Activated T-helper 9 cell treated with anti-CD3 and anti-CD28 coated beads, Interleukin-2, amount 50 U/mL, for 16 hours (primary cell): ENCODE measurements around the gene LHFPL6.

ENCODE experiments used
- DNase-seq: peaks from one replicate; pipeline ENCODE4 v3.0.0-alpha.2; 2020; ENCODE audit warnings: low read depth

Gene LHFPL6

DNA sequence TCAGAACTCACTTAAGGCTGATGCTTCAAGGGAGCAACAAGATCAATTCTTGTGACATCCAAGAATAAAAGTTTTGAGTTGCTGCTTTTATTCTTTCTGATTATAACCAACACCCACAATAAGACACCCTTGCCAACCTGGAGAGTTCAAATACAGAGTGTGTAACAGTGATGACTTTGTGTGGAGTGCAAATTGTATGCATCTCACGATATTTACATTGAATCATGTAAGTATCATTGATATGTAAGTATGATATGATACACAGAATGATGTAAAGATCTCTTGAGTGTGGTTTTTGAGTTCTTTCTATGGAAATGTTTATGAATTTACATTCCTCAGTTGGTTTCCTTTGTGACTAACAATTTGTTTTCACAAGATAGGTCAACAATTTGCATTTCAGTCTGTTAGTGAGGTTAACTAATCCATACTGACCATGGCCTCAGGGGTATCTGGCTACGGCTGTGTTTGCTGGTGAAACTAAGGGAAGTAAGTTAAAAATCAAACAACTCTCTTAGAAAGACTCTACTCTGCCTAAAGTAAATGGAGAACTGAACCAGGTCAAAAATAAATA lies 12.4 kb downstream of the LHFPL6 start:
- no peak for DNase-seq

DNA sequence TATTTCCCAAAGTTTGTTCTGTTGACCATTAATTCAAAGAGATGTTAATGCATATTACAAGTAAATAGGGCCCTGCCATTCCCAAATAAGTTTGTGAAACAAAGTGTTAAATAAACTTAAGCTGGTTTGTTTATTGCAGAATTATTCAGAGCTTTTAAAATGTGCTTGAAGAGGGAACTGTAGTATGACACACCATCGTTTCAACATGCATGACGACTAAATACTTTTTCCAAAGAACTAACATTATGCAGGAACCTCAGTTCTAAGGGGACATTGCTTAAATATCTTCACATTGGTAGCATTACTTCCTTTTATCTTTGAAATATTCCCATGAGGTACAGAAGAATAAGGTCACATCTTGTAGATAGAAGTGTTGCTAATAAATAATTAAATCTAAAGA lies 14.6 kb downstream of the LHFPL6 start:
- DNase-seq, result no peak

DNA sequence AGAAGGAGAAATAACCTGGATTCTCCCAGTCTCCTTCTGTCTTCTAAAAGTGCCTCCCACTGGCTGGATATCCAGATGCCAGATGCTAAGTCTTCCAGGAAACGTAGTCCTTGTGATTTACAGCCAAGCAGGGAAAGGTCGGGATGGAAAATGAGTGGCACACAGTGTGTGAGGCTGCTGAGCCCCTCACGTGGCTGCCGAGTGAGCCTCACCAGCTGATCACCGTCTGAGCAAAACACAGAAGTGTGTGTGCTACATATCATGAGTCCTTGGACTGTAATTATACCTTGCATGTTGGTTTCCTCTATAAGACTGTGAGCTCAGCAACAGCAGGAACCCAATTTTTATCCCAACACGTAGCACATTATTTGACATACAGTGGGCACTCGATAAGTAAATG lies 15.1 kb downstream of the LHFPL6 start:
- no peak for DNase-seq

DNA sequence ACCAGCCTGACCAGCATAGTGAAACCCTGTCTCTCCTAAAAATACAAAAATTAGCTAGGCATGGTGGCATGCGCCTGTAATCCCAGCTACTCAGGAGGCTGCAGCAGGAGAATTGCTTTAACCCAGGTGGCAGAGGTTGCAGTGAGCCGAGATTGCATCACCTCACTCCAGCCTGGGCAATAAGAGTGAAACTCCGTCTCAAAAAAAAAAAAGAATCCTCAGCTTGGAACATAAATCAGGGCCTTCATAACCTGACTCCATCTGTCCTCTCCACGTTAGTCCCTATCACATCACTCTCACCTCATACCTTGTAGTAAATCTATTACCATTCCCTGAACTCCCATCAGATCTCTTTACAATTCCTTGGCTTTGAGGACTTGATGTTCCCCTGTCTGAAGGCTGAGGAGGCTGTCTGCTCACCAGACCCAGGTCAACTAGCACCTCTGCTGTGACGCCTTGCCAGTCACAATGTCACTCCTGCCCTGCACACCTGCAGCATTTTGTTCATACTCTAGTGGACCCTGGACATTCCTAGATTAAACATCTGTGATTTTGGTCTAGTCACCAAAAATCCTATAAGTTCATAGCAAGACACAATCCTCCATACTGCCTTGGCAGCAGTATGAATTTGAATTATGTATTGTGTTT lies 15.9 kb downstream of the LHFPL6 start:
- no peak for DNase-seq

DNA sequence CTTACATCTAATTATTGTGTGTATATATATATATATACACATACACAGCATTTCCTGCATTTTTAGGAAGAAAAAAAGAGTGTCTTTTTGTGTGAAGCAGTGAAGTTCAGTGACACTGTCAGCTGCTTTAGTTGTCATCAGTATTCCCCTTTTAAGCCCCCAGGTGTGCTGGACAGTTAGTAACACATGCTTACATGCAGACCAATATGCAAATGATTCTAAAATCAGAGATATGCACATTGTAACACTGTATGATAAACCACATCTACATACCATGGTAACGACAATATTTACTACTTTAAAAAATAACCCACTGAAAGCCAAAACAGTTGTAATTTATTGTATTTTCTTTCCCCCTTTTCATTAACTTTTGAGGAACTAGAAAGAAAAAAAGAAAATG lies 16.8 kb downstream of the LHFPL6 start:
- no peak for DNase-seq

DNA sequence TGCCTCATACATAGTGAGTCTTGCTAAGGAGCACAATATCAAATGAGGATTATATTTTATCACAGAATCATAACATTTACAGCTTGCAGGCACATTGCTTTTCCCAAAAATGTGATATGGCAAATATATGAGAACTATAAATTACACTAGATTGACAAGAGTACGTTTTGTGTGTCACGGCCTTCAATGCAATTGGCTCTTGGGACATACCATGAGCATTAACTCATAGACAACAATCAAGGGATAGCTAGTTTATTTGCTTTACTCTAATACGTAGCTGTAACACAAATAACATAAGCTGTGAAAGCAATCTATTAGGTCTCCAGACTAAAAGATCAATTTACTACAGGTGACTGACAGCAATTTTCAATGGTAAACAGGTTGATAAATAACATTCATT lies 17.8 kb downstream of the LHFPL6 start:
- DNase-seq, result no peak

DNA sequence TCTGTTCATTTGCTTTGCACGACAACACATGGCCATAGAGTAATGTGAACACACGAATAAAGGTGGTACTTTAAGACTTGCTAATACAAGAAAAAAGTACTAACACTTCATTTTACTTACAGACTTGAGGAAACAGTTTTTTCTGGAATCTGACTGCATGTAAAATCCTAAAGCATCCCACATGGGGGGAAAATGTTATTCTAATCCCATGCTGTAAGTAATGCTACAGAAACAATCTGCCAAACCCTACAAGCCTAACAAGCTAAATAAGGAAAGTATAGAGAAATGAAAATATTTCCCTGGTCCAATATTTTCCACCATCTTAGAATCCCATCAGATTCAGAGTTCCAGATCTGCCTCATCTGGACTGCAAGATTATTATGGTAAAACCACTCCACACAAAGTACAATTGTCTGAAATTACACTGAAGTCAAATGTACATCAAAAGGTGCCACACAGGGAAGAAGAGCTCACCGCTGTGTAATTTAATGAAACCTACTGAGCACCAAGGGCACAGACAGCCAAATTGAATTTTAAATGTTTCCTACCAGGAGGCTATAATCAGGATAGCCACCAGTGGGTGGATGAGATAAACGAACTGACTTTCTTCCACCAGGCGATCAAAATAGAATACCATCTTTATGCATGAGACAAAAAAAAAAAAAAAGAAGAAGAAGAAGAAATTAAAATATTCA lies 22.0 kb downstream of the LHFPL6 start:
- no peak for DNase-seq

DNA sequence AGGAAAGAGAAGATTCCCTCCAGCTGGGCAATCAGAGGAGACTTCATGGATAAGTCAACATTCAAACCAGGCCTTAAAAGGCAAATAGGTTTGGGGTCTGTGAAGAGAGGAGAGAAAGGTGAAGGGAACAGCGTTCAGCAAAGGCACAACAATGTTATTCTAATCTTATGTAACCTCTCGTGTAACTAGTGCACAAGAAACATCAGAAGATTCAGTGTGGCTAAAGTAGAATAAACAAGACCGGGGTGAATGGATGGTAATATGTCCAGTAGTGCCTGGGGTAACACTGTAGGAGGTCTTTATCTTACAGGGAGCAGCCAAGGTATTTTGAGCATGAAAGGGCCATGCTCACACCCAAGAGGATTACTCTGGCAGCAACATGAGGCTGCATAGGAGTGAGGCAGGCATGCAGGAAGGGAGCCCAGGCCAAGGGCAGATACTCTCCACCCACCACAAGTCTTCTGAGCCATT lies 24.1 kb downstream of the LHFPL6 start:
- no peak for DNase-seq

DNA sequence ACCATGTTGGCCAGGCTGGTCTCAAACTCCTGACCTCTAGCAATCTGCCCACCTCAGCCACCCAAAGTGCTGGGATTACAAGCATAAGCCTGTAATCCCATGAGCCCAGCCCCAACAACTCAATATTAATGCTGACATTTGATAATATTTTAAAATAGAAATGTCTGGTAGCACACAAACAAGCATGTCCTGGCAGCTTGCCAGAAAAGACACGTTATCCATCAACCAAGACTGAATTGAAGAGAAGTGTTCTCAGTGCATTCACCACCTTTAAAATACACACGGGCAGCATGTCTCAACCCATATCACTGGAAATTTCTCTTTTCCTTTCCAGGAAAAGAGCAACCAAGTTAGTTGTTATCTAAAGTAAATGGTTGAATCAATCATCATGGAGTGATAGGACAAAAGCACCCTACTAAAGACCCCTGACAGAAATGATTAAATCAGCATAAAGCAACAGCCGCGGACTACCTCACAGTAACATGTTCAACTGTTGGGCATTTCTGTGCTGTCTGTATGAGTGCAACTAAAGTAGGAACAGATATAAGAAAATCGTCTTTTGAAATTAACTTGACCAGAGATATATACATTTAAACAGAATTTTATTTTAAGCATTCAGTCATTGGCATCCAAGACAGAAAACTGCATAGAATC lies 25.0 kb downstream of the LHFPL6 start:
- no peak for DNase-seq

DNA sequence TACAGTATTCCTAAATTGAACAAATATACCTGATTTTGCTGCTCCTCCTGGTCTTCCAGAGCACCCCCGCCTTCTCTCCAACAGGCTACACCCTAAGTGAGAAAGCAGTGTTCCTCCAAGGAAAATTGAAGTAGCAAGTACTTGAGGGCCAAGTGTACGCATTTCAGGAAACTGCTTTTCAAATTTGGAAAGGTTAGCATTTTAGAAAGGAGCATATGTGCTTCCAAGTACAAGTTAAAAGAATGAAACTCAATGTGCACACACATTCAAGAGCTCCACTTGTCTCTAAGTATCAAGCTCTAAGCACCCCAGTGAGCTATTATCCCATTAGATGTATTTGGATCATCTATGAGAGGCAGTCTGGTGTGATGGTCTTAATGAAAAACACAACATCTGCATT lies 25.8 kb downstream of the LHFPL6 start:
- no peak for DNase-seq

DNA sequence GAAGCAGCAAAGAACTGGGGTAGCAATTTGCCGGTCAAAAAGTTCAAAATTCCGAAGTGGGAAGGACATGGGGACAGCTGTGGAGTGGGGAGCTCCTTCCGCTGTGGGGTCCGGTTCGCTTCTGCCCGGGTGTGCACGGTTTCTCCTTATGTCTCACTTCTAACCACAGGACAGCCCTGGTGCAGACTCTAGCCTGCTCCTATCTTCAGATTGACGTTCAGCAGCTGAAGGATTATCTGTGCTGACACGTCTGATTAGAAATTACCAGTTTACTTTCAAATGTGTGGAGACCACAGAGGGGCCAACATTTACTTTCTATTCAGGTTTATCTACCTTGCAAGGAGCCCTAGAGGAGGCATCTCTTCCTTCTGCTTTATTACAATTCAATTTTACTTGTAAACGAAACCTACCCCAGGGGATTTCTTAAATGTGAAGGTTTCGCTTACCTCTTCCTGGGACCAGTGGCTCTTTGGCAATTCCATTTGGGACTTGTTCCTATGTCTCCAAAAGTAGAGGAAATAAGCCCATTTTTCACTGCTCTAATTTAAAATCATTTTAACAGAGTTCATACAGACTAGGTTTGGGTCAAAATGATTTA lies 27.3 kb downstream of the LHFPL6 start:
- no peak for DNase-seq

DNA sequence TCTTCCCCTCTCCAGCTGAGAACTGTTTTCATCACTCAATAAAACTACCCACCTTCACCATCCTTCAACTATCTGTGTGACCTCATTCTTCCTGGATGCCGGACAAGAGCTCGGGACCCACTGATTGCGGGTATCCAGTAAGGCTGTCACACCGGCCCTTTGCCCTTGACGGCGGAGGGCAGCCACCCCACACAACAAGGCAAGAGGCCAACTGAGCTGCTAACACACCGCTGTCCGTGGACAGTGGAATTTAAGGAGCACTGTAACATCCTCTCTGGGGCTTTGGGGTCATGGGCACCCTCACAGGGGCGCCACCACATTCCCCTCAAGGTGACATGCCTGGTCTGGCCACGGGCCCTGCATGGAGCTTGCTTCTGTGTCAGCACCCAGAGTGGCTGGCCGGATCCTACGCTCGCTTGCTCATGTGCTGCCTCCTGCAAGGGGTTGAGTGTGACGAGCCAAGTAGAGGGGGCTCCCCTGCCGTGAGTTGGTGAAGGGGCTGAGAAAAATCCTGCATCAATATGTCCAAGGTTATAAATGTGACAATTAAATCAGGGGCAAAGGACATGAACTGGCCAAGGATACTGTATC lies 31.4 kb downstream of the LHFPL6 start:
- DNase-seq, result no peak

DNA sequence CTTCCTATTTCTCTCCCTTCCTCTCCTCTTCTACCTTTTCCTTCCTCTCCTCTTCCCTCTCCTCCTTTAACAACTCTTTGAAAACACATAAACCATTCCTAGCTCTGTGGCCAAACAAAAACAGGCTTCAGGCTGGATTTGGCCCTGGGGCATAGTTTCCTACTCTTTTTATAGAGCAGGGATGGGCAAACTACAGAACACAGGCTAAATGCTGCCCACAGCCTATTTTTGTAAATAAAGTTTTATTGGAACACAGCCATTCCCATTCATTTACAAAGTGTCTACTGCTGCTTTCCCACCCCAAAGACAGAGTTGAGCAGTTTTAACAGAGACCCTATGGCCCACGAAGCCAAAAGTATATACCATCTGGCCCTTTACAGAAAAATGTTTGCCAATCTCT lies 35.4 kb downstream of the LHFPL6 start:
- no peak for DNase-seq

DNA sequence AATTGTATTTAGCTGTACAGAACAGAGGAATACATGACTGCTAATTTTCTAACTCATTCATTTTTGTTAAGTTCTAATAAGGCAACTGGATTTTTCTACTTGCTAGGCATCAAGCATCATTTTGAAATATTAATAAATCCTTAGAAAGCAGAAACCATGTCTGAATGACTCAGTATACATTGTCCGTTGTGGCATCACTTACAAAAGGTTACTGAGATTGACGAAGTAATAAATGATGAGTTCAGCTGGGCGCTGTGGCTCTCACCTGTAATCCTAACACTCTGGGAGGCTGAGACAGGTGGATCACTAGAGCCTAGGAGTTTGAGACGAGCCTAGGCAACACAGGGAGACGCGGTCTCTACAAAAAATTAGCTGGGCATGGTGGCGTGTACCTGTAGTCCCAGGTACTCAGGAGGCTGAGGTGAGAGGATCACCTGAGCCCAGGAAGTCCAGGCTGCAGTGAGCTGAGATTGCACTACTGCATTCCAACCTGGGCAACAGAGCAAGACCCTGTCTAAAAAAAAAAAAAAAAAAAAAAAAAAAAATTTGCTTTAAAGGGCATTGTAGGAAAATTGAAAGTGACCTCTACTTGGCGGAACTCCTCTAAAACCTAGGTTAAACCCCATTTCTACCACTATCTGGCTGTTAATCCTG lies 36.6 kb downstream of the LHFPL6 start:
- no peak for DNase-seq

DNA sequence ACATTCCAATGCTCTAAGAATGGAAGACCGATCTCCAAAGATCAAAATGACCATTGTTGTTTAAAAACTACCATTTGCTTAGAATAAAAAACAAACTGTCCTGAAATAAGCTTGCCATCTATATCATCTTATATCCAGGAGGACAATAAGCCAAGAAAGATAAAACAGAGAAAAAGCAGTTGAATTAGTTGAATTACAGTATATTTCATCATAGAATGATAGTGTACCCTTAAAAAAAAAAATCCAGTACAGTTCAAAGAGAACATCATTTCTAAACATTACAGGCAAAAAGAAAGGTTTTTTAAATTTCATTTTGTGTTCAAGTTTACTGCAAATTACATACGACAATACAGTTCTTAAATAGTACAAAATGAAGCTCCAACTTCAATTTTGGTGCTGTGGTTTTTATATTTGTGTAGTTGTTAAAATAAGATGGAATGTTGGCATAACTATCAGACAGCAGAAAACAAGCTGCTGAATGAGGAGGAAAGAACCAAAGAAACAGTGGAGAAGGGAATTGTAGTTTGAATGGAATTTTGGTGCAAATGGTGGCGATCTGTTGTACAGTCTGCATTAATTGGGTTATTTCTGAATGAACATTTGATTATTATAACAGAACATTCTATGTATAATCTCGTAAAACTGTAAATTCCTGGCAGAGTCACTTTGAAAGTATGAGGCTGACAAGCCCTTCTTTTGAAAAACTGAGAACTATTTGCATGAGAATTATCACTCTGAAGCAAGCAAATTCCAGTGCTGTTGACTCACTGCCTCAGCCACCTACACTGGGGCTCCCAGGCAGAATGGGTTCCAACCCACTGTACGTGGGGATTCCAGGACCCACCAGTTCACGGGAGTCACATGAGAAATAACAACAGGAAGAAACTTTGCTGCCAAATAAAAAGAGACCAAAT lies 37.7 kb downstream of the LHFPL6 start:
- DNase-seq, result no peak

DNA sequence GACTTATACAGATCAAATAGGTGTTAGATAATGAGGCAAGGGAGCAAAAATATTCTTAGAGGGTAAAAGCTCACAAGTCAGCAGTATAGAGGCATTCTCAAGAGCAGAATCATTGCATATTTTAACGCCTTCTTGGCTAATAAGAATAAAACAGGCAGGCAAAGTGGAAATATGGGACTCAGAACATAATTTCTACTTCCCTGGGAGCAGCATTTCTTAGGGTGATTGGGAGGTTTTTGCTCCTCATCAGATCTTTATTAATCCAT lies 39.6 kb downstream of the LHFPL6 start:
- no peak for DNase-seq

DNA sequence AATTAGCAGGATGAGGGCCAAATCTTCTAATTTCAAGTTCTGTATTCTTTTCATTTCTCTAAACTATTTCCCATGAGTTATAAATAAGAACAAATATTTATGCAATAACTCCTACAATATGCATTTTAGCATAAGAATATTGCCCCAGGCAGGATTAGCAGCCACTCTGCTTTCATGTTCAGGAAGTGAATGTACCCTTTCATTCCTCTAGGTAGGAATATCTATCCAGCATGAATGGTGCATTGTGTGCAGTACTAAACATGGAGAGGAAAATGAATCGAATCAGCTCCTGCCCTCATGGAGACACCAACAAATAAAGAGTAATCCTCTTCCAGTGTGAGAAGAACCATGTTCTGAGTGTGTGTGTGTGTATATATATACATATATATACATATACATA lies 41.0 kb downstream of the LHFPL6 start:
- DNase-seq, result no peak

DNA sequence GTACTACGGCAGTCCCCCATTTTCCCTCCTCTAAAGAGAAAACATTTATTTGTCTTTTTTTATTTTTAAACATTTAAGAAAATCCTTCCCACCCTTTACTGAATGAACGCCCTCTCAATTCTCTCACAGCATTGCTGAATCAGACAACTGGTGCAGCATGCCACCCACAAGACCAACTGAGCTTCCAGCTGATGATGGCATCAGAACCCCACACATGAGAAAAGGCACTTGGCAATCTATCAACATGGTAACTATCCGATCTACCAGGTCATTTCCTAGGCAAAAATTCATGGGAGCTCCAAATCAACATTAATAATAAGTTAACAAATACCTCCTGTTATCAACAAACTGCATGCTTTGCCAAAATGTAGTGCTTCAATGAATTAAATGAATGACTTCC lies 43.1 kb downstream of the LHFPL6 start:
- DNase-seq, result no peak

DNA sequence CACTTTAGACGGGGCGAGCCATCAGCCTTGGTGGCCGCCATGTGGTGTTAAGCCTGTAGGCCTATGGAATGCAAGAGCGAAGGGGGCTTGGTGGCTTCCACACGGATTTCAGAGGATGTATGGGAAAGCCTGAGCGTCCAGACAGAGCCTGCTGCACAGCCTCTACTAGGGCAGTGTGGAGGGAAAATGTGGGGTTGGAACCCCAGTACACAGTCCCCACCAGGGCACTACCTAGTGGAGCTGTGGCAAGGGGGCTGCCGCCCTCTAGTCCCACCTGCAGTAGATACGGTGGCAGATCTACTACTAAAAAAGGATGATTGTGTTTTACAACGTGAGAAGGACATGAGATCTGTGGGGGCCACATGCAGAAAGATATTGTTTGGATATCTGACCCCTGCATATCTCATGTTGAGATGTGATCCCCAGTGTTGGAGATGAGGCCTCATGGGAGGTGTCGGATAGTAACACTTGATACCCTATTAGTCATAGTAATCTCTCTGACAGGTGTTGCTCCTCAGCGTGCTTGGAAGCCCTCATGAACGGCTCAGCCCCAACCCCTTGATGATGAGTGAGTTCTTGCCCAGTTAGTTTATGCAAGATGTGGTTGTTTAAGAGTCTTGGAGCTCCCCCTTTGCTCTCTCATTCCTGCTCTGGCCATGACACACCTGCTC lies 45.6 kb downstream of the LHFPL6 start:
- DNase-seq, result no peak

DNA sequence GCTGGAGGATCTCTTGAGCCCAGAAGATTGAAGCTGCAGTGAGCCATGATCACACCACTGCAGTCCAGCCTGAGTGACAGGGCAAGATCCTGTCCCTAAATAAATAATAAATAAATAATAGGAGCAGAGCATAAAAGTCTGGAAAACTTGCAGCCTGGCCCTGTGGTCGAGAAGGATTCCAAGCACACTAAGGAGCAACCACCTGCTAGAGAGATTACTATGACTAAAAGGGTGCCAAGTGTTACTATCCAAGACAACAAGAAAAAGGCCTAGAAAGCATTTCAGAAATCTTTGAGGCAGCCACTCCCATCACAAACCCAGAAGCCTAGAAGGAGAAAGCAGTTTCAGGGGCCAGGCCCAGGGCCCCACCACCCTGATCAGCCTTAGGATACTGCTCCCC lies 46.1 kb downstream of the LHFPL6 start:
- DNase-seq, result no peak
